Rectal smooth muscle tissue (tissue), 1 donor: ENCODE results near the gene ESRRB.
"Not testable (repeated sequence)": the region's sequence is repeated elsewhere in the genome, so short reads cannot be mapped to it uniquely, and the experiment has no call there.

Experiments used
- H3K27ac ChIP-seq: one replicate; pipeline ENCODE4 v1.7.0; 2013; ENCODE audit warnings: low read depth, low read length, inconsistent platforms
- H3K27me3 ChIP-seq: one replicate; pipeline ENCODE4 v1.7.0; 2013; ENCODE audit warnings: low read length; ENCODE audit not compliant: control insufficient read depth, insufficient read depth
- H3K36me3 ChIP-seq: one replicate; pipeline ENCODE4 v1.7.0; 2013; ENCODE audit warnings: low read length; ENCODE audit not compliant: control insufficient read depth, insufficient read depth
- H3K4me1 ChIP-seq: one replicate; pipeline ENCODE4 v1.7.0; 2013; ENCODE audit warnings: low read length; ENCODE audit not compliant: control insufficient read depth, insufficient read depth
- H3K4me3 ChIP-seq: one replicate; pipeline ENCODE4 v1.7.0; 2013; ENCODE audit warnings: low read length
- H3K9ac ChIP-seq: one replicate; pipeline ENCODE4 v1.7.0; 2013; ENCODE audit warnings: low read length

The ESRRB gene

GRCh38 chr14:76525106-76525821, 149.3 kb downstream of the ESRRB start:
- H3K4me1 ChIP-seq = no peaks in the 10 kb centered on the region
- H3K4me3 ChIP-seq = no peak overlapping the region
- H3K9ac ChIP-seq = no peak overlapping the region
- no peak overlapping the region for H3K27ac ChIP-seq
- no peaks in the 10 kb centered on the region for H3K36me3 ChIP-seq
- no peaks in the 10 kb centered on the region for H3K27me3 ChIP-seq

GRCh38 chr14:76531085-76531484, 155.1 kb downstream of the ESRRB start:
- Histone ChIP-seq H3K27me3 (no peaks in the 10 kb centered on the region), H3K4me1 (no peaks in the 10 kb centered on the region), H3K9ac (no peak overlapping the region), H3K36me3 (no peaks in the 10 kb centered on the region), H3K4me3 (no peak overlapping the region), H3K27ac (no peak overlapping the region)

DNA sequence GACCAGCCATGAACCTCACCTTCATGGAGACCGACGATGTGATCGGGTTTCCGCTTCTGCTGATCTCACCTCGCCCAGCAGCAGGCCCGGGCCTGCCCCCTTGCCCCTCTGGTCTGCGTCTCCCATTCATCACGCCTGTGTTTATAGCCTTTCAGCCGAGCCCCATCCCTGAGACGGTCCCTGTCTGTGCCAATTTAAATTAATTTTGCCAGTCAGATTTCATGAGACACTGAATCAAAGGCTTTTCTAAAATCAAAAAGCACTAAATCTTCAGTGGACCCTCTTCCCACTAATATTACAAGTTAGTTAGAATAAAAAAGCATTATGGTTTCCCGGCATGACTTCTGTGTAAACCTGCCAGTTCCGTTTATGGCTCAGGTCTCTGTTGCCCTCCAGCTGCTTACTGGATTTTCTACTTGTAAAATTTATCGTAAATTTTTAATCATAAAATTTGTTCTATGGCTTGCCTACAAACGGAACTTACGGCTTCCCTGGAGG, 155.9 kb downstream of the ESRRB start:
- Histone ChIP-seq H3K4me1 (no peaks in the 10 kb centered on the region), H3K9ac (no peak overlapping the region), H3K36me3 (no peaks in the 10 kb centered on the region), H3K27me3 (no peaks in the 10 kb centered on the region), H3K27ac (no peak overlapping the region), H3K4me3 (no peak overlapping the region)

DNA sequence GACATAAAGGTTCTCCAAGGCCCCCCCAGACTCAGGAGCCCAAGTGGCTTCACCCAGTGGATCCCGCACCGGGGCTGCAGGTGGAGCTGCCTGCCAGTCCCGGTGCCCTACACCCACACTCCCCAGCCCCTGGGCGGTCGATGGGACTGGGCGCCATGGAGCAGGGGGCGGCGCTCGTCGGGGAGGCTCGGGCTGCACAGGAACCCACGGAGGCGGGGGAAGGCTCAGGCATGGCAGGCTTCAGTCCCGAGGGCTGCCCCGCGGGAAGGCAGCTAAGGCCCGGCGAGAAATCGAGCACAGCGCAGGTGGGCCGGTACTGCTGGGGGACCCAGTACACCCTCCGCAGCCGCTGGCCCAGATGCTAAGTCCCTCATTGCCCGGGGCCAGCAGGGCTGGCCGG, 160.7 kb downstream of the ESRRB start:
- not testable (repeated sequence) for H3K4me1 ChIP-seq, H3K27ac ChIP-seq, H3K9ac ChIP-seq, H3K27me3 ChIP-seq, H3K36me3 ChIP-seq, H3K4me3 ChIP-seq

GRCh38 chr14:76537906-76538647, 162.1 kb downstream of the ESRRB start:
- H3K9ac ChIP-seq = no peak overlapping the region
- no peaks in the 10 kb centered on the region for H3K36me3 ChIP-seq
- H3K27me3 ChIP-seq = no peaks in the 10 kb centered on the region
- H3K4me1 ChIP-seq = peaks cover 3% of the 10 kb centered on the region
- no peak overlapping the region for H3K4me3 ChIP-seq
- H3K27ac ChIP-seq = no peak overlapping the region

DNA sequence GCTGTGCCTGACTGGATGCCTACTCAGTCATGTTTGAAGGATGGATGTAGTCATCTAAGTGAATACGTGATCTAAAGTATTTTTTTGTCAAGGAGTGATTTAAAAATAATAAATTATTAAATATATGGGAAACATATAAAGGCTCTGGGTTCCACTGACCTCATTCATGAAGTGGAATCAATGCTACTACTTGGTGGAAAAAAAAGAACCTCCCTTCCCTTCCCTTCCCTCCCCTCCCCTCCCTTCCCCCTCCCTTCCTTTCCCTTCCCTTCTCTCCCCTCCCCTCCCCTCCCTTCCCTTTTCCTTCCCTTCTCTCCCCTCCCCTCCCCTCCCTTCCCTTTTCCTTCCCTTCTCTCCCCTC, 162.7 kb downstream of the ESRRB start:
- no peak overlapping the region for H3K27ac ChIP-seq
- H3K9ac ChIP-seq = no peak overlapping the region
- no peaks in the 10 kb centered on the region for H3K36me3 ChIP-seq
- H3K4me1 ChIP-seq = peaks cover 3% of the 10 kb centered on the region
- no peaks in the 10 kb centered on the region for H3K27me3 ChIP-seq
- no peak overlapping the region for H3K4me3 ChIP-seq

DNA sequence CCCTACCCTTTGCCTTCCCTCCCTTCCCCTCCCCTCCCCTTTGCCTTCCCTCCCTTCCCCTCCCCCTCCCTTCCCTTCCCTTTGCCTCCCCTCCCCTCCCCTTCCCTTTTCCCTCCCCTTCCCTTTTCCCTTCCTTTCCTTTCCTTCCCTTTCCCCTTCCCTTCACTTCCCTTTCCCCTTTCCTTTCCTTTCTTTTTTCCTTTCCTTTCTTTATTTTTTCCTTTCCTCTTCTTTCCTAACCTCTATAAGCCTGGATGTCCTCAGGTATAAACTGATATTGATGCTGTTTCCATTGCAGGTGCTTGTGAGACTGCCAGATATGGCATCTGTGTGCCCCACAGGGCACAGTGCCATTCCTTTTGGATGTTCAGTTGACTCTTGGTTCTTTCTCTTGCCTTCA, 163.2 kb downstream of the ESRRB start:
- H3K36me3 ChIP-seq = no peaks in the 10 kb centered on the region
- H3K4me3 ChIP-seq = no peak overlapping the region
- H3K4me1 ChIP-seq = peaks cover 3% of the 10 kb centered on the region
- no peaks in the 10 kb centered on the region for H3K27me3 ChIP-seq
- no peak overlapping the region for H3K9ac ChIP-seq
- H3K27ac ChIP-seq = no peak overlapping the region

DNA sequence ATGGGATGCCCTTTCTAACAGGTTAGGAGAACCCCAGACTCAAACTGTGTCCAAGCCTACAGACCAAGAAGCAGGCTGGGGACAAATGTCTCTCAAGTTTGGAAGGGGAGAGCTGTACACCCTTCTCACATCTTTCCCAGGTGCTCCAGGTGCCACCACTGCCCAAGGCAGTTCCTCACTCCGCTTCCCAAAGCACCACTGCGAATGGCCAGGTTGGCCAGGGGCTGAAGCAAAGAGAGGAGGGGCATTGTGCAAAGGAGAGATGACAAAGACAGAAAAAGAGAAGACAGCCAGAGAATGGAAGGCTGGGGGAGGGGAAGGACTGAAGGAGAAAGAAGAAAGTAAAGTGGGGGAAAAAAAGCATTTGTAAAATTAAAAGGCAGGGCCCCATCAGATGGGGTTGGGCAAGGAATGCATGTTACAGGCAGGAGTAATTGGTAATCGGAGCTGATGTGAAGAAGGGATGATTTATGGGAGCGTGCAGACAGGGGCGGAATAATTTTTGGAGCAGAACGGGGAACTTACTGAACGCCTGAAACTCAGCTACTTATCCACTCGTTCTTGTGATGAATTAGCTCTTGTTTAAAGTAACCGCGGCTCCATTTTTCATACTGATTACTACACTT, 165.8 kb downstream of the ESRRB start:
- no peak overlapping the region for H3K4me3 ChIP-seq
- no peaks in the 10 kb centered on the region for H3K36me3 ChIP-seq
- peaks cover 3% of the 10 kb centered on the region for H3K4me1 ChIP-seq
- H3K27me3 ChIP-seq = no peaks in the 10 kb centered on the region
- H3K9ac ChIP-seq = no peak overlapping the region
- no peak overlapping the region for H3K27ac ChIP-seq

GRCh38 chr14:76546426-76547221, 170.7 kb downstream of the ESRRB start:
- Histone ChIP-seq H3K9ac (no peak overlapping the region), H3K4me1 (no peaks in the 10 kb centered on the region), H3K4me3 (no peak overlapping the region), H3K27ac (no peak overlapping the region), H3K36me3 (no peaks in the 10 kb centered on the region), H3K27me3 (no peaks in the 10 kb centered on the region)

DNA sequence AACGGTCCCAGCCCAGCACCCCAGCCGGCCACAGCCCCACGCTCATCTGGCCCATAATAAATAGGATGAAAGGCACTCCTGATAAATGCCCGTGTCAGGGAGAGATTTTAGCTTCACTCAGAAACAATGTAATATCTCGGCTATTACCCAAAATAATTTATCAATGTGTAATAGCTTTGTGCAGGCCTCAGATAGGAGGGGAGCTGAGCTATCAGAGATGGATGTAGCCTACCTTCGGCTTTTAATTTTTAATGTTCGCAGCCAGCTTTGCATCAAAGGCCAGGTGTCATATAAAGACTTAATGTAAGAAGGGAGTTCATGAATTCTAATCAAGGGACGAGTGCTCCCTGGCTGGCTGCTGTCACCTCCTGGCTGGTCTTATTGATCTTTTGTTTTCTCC, 171.9 kb downstream of the ESRRB start:
- H3K27me3 ChIP-seq = no peaks in the 10 kb centered on the region
- H3K4me1 ChIP-seq = no peaks in the 10 kb centered on the region
- no peak overlapping the region for H3K4me3 ChIP-seq
- H3K36me3 ChIP-seq = no peaks in the 10 kb centered on the region
- no peak overlapping the region for H3K9ac ChIP-seq
- H3K27ac ChIP-seq = no peak overlapping the region

- no peaks in the 10 kb centered on the region for H3K4me1 ChIP-seq
- no peak overlapping the region for H3K9ac ChIP-seq
- H3K27ac ChIP-seq = no peak overlapping the region
- H3K27me3 ChIP-seq = no peaks in the 10 kb centered on the region
- no peaks in the 10 kb centered on the region for H3K36me3 ChIP-seq
- no peak overlapping the region for H3K4me3 ChIP-seq
These were observed 174.6 kb downstream of the ESRRB start for GRCh38 chr14:76550534-76550933.

- H3K27me3 ChIP-seq = no peaks in the 10 kb centered on the region
- no peak overlapping the region for H3K9ac ChIP-seq
- no peaks in the 10 kb centered on the region for H3K36me3 ChIP-seq
- H3K4me1 ChIP-seq = no peaks in the 10 kb centered on the region
- H3K27ac ChIP-seq = no peak overlapping the region
- H3K4me3 ChIP-seq = no peak overlapping the region
These were observed 175.2 kb downstream of the ESRRB start for GRCh38 chr14:76551116-76551515.
